ENCODE results near the gene ADAMTS14.
"Not testable (repeated sequence)": the region's sequence is repeated elsewhere in the genome, so short reads cannot be mapped to it uniquely, and the experiment has no call there.

The ADAMTS14 gene

DNA sequence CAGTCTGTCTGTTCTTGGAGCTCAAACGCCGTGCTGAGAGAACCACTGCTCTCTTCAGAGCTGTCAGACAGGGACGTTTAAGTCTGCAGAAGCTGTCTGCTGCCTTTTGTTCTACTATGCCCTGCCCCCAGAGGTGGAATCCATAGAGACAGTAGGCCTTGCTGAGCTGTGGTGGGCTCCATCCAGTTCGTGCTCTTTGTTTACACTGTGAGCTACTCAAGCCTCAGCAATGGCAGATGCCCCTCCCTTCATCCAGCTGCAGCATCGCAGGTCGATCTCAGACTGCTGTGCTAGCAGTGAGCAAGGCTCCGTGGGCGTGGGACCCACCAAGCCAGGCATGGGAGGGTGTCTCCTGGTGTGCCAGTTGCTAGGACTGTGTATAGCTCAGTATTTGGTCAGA lies 27.3 kb upstream of the ADAMTS14 start:
- not testable (repeated sequence) for ATAC-seq

GRCh38 chr10:70647086-70647485 lies 25.2 kb upstream of the ADAMTS14 start:
- no peak for ATAC-seq
- TF ChIP-seq POU6F1 (CRISPR knock-in tag; IDR thresholded peaks at IDR 0.05; ENCODE audit: borderline replicate concordance, low read depth): no peak
- TF ChIP-seq, protein P1, sequence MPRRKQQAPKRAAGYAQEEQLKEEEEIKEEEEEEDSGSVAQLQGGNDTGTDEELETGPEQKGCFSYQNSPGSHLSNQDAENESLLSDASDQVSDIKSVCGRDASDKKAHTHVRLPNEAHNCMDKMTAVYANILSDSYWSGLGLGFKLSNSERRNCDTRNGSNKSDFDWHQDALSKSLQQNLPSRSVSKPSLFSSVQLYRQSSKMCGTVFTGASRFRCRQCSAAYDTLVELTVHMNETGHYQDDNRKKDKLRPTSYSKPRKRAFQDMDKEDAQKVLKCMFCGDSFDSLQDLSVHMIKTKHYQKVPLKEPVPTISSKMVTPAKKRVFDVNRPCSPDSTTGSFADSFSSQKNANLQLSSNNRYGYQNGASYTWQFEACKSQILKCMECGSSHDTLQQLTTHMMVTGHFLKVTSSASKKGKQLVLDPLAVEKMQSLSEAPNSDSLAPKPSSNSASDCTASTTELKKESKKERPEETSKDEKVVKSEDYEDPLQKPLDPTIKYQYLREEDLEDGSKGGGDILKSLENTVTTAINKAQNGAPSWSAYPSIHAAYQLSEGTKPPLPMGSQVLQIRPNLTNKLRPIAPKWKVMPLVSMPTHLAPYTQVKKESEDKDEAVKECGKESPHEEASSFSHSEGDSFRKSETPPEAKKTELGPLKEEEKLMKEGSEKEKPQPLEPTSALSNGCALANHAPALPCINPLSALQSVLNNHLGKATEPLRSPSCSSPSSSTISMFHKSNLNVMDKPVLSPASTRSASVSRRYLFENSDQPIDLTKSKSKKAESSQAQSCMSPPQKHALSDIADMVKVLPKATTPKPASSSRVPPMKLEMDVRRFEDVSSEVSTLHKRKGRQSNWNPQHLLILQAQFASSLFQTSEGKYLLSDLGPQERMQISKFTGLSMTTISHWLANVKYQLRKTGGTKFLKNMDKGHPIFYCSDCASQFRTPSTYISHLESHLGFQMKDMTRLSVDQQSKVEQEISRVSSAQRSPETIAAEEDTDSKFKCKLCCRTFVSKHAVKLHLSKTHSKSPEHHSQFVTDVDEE (CRISPR knock-in tag; IDR thresholded peaks at IDR 0.05): no peak
- TF ChIP-seq TOX (CRISPR knock-in tag; IDR thresholded peaks at IDR 0.05; ENCODE audit: borderline replicate concordance): no peak
- no peak for TF ChIP-seq RARB (CRISPR knock-in tag; IDR thresholded peaks at IDR 0.05)

DNA sequence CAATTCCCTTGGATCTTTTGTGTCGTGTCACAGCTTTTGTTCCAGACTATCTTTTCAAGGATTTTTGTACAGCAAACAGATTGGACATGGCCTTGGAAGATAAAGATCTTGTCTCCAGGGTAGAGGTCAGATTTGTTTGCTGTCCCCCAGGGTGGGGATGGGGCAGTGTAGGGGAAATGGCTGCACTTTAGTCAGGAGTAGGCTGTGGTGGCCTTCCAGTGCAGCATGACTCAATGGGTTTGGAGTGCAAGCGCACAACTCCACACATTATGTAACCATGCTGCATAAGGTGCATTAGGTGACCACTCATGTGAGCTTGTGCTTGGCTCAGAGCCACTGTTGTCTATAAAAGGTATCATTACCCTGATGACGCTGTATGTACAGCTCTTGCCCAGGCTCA lies 23.9 kb upstream of the ADAMTS14 start:
- TF ChIP-seq ZNF70 (CRISPR knock-in tag; IDR thresholded peaks at IDR 0.05): no peak
- TF ChIP-seq ZFP3 (CRISPR knock-in tag; IDR thresholded peaks at IDR 0.05): no peak
- no peak for TF ChIP-seq OSR1 (CRISPR knock-in tag; IDR thresholded peaks at IDR 0.05)
- no peak for TF ChIP-seq CSDC2 (CRISPR knock-in tag; IDR thresholded peaks at IDR 0.05)
- no peak for TF ChIP-seq CREB5 (CRISPR knock-in tag; IDR thresholded peaks at IDR 0.05; ENCODE audit: low read depth)
- TF ChIP-seq ZNF8 (CRISPR knock-in tag; IDR thresholded peaks at IDR 0.05): no peak
- no peak for ATAC-seq

DNA sequence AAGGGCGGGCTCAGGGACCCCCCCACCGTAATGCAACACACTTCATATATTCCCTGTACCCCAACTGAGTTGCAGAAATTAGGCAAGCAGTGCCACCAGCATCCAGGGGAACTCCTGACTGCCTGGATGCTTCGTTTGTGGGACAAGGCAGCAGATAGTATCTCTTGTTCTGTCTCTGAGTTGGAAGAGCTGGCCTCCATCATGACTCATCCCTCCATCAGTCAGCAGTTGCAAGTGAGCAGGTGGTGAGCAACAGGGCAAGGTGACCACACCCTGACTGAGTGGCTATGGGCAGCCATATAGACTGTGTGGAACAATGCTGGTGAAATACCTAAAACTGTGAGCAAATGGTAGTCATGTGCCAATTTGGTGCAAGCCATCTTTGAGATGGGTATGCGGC lies 22.8 kb upstream of the ADAMTS14 start:
- no peak for ATAC-seq
- TF ChIP-seq PPARA (CRISPR knock-in tag; IDR thresholded peaks at IDR 0.05; ENCODE audit: borderline replicate concordance): no peak
- TF ChIP-seq OSR1 (CRISPR knock-in tag; IDR thresholded peaks at IDR 0.05): no peak
- no peak for TF ChIP-seq ZFP30 (CRISPR knock-in tag; IDR thresholded peaks at IDR 0.05)
- TF ChIP-seq ZNF565 (CRISPR knock-in tag; conservative IDR thresholded peaks at IDR 0.05; ENCODE audit: low read depth): no peak
- no peak for TF ChIP-seq ESRRG (CRISPR knock-in tag; IDR thresholded peaks at IDR 0.05)

- TF ChIP-seq ZNF8 (CRISPR knock-in tag; IDR thresholded peaks at IDR 0.05) (no peak), ZFP3 (CRISPR knock-in tag; IDR thresholded peaks at IDR 0.05) (no peak)
- no peak for ATAC-seq
Measured at GRCh38 chr10:70650104-70650503, 22.2 kb upstream of the ADAMTS14 start.

DNA sequence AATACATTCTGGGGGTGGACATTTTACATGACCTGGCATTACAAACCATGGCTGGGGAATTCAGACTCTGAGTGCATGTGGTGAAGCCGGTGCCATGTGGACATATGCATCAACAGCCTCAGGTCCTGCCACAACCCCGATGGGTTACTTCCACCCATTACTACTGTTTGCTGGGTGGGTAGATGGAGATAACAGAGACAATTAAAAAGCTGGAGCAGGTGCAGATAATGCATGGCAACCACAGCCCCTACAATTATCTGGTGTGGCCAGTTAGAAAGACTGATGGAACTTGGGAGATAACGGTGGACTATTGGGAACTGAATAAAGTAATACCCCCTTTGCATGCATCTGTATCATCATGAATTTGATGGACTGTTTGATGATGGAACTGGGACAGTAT lies 21.6 kb upstream of the ADAMTS14 start:
- ATAC-seq: no peak
- TF ChIP-seq PPARA (CRISPR knock-in tag; IDR thresholded peaks at IDR 0.05; ENCODE audit: borderline replicate concordance) (no peak), BACH2 (CRISPR knock-in tag; IDR thresholded peaks at IDR 0.05; ENCODE audit: borderline replicate concordance) (no peak), ARNTL (CRISPR knock-in tag; IDR thresholded peaks at IDR 0.05; ENCODE audit: borderline replicate concordance, low read depth) (no peak), ISL1 (CRISPR knock-in tag; IDR thresholded peaks at IDR 0.05) (no peak), TCF4 (CRISPR knock-in tag; IDR thresholded peaks at IDR 0.05; ENCODE audit: borderline replicate concordance) (no peak), RARB (CRISPR knock-in tag; IDR thresholded peaks at IDR 0.05) (no peak), ZFP30 (CRISPR knock-in tag; IDR thresholded peaks at IDR 0.05) (no peak), SNAI2 (CRISPR knock-in tag; IDR thresholded peaks at IDR 0.05) (no peak), CSDC2 (CRISPR knock-in tag; IDR thresholded peaks at IDR 0.05) (no peak), OSR1 (CRISPR knock-in tag; IDR thresholded peaks at IDR 0.05) (no peak), ZNF8 (CRISPR knock-in tag; IDR thresholded peaks at IDR 0.05) (no peak), ZNF565 (CRISPR knock-in tag; conservative IDR thresholded peaks at IDR 0.05; ENCODE audit: low read depth) (no peak), ZC3H10 (CRISPR knock-in tag; IDR thresholded peaks at IDR 0.05) (no peak), POU6F1 (CRISPR knock-in tag; IDR thresholded peaks at IDR 0.05; ENCODE audit: borderline replicate concordance, low read depth) (no peak), ZFP3 (CRISPR knock-in tag; IDR thresholded peaks at IDR 0.05) (no peak), ZNF70 (CRISPR knock-in tag; IDR thresholded peaks at IDR 0.05) (no peak), TOX (CRISPR knock-in tag; IDR thresholded peaks at IDR 0.05; ENCODE audit: borderline replicate concordance) (no peak), ESRRG (CRISPR knock-in tag; IDR thresholded peaks at IDR 0.05) (no peak)

Data from SK-N-SH treated with all-trans-retinoic acid at 6 μM for 48 hours (cell line).